ENCODE data around the gene HOXD10. TPM values are rescaled to one million over a fixed set of nuclear protein-coding genes. Genes with fewer than 3 reads are reported as not detected.

Gene HOXD10
- total and polyA plus RNA-seq, 2 of the 13 experiments (the other 11 are each of a cell fraction or from before 2014, with no cell fraction given): not detected

DNA sequence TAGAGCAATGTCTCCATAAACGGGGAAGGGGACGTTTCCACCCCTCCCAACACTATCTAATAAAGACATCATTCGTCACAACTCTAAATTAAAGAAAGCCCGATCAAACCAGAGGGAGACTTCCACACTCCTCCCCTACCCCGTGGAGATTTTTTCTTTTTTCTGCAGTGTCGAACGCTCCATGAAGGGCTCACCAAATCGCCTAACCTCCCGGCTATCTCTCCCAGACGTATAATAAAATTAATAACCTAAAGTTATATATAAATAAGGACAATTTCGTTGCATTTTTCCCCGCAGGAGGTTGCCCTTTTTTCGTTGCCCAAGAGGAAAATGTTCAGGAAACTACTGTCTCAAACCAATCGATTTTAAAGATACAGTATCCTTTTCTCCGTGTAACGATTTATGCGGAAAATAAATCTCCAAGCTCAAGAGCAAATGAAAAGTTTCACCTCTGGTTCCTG, 35.2 kb upstream of the HOXD10 start (continued):
- TF ChIP-seq, protein P1, sequence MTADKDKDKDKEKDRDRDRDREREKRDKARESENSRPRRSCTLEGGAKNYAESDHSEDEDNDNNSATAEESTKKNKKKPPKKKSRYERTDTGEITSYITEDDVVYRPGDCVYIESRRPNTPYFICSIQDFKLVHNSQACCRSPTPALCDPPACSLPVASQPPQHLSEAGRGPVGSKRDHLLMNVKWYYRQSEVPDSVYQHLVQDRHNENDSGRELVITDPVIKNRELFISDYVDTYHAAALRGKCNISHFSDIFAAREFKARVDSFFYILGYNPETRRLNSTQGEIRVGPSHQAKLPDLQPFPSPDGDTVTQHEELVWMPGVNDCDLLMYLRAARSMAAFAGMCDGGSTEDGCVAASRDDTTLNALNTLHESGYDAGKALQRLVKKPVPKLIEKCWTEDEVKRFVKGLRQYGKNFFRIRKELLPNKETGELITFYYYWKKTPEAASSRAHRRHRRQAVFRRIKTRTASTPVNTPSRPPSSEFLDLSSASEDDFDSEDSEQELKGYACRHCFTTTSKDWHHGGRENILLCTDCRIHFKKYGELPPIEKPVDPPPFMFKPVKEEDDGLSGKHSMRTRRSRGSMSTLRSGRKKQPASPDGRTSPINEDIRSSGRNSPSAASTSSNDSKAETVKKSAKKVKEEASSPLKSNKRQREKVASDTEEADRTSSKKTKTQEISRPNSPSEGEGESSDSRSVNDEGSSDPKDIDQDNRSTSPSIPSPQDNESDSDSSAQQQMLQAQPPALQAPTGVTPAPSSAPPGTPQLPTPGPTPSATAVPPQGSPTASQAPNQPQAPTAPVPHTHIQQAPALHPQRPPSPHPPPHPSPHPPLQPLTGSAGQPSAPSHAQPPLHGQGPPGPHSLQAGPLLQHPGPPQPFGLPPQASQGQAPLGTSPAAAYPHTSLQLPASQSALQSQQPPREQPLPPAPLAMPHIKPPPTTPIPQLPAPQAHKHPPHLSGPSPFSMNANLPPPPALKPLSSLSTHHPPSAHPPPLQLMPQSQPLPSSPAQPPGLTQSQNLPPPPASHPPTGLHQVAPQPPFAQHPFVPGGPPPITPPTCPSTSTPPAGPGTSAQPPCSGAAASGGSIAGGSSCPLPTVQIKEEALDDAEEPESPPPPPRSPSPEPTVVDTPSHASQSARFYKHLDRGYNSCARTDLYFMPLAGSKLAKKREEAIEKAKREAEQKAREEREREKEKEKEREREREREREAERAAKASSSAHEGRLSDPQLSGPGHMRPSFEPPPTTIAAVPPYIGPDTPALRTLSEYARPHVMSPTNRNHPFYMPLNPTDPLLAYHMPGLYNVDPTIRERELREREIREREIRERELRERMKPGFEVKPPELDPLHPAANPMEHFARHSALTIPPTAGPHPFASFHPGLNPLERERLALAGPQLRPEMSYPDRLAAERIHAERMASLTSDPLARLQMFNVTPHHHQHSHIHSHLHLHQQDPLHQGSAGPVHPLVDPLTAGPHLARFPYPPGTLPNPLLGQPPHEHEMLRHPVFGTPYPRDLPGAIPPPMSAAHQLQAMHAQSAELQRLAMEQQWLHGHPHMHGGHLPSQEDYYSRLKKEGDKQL (CRISPR knock-in tag; IDR thresholded peaks at IDR 0.05; ENCODE audit: low read depth): no peak
- no peak for TF ChIP-seq PAF1 (CRISPR knock-in tag; IDR thresholded peaks at IDR 0.05)
- no peak for TF ChIP-seq ZFP62 (CRISPR knock-in tag; IDR thresholded peaks at IDR 0.05)
- TF ChIP-seq, protein P2, sequence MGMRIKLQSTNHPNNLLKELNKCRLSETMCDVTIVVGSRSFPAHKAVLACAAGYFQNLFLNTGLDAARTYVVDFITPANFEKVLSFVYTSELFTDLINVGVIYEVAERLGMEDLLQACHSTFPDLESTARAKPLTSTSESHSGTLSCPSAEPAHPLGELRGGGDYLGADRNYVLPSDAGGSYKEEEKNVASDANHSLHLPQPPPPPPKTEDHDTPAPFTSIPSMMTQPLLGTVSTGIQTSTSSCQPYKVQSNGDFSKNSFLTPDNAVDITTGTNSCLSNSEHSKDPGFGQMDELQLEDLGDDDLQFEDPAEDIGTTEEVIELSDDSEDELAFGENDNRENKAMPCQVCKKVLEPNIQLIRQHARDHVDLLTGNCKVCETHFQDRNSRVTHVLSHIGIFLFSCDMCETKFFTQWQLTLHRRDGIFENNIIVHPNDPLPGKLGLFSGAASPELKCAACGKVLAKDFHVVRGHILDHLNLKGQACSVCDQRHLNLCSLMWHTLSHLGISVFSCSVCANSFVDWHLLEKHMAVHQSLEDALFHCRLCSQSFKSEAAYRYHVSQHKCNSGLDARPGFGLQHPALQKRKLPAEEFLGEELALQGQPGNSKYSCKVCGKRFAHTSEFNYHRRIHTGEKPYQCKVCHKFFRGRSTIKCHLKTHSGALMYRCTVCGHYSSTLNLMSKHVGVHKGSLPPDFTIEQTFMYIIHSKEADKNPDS (CRISPR knock-in tag; IDR thresholded peaks at IDR 0.05): no peak

Measured in HepG2 (cell line).